GM21515 (cell line): Measurements from ENCODE around the gene FBN3.
"Not testable (repeated sequence)": the region's sequence is repeated elsewhere in the genome, so short reads cannot be mapped to it uniquely, and the experiment has no call there.

Experiments used
- ATAC-seq: cut with Tn5 transposase; IDR thresholded peaks from one replicate; pipeline ENCODE4 v1.9.1; 2021; ENCODE audit not compliant: unreplicated experiment

The FBN3 gene

GRCh38 chr19:8024256-8024655, 125.1 kb downstream of the FBN3 start:
- ATAC-seq, result not testable (repeated sequence)

DNA sequence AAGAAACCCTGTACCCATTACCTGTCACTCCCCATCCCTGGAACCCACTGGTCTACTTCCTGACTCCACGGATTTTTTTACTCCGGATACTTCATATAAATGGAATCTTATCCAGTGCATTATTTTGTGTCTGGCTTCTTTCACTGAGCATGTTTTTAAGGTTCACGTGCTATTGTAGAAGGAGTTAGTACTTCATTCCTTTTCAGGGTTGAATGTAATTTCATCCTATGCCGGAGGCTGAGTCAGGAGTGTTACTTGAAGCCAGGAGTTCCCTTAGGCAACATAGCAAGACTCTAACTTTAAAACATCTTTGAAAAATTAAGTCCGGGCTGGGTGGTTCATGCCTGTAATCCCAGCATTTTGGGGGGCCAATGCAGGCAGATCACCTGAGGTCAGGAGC, 126.0 kb downstream of the FBN3 start:
- ATAC-seq, result no peak

DNA sequence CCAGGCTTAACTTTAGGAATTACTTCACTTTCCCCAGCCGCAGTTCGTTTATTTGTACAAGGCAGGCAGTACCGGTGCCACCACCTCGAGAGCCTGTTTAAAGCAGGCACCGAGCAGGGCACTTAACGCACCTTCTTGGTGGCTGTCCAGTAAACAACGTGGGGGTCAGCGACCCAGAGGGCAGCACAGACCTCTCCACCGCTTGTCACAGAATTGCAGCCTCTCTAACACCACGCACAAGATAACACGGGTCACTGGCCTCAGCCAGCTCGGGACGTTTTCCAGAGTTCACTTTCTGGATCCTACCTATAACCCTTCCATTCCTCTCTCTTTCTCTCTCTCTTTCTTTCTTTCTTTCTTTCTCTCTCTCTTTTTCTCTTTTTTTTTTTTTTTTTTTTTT, 127.1 kb downstream of the FBN3 start:
- ATAC-seq, result no peak

DNA sequence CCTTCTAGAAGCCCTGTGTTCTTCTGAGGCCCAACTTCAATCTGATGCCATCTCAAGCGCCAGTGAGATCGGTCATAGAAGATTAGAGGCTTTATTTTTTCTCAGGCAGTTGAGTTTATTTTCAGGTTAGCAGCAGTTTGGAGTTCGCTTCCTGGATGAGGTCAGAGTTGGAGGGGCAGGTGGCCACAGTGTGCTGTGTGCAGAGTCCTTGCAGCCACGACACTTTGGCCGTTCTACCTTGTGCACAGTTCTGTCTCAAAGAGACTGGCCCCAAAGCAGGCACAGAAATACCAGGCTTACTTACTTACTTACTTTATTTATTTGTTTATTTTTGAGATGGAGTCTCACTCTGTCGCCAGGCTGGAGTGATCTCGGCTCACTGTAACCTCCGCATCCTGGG, 128.0 kb downstream of the FBN3 start:
- ATAC-seq, result no peak

- ATAC-seq, result no peak
Observed at GRCh38 chr19:8020681-8021080, 128.7 kb downstream of the FBN3 start.

DNA sequence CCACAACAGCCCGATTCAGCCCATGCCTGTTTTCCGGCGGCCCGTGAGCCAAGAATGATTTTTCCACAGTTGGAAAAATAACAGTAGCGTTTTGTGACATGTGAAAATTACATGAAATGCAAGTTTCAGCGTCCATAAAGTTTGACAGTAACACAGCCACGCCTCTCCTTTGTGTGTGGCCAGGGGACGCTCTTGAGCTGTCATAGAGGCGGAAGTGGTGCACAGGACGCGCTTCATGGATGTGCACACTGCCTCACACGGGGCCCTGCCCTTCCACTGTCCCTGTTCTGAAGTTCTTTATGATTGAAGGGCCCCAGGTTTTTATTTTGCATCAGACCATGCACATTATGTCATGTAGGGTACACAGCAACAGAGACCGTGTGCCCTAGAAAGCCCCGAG, 131.6 kb downstream of the FBN3 start:
- no peak for ATAC-seq
